ENCODE data around the gene MAP3K4.

Gene MAP3K4

GRCh38 chr6:161130967-161131766 lies 139.6 kb downstream of the MAP3K4 start:
- TF ChIP-seq EZH2phosphoT487 (IDR thresholded peaks at IDR 0.05; ENCODE audit: borderline replicate concordance) (no peak), CTCF (conservative IDR thresholded peaks at IDR 0.05; ENCODE audit: low read length) (no peak)

GRCh38 chr6:161132384-161132783 lies 140.8 kb downstream of the MAP3K4 start:
- no peak overlapping the region for H3K9ac ChIP-seq (ENCODE audit: low read depth, low read length, poor library complexity, severe bottlenecking)
- H3F3A ChIP-seq (ENCODE audit: low read depth), result no peaks in the 10 kb centered on the region
- TF ChIP-seq EZH2phosphoT487 (IDR thresholded peaks at IDR 0.05; ENCODE audit: borderline replicate concordance) (no peak), CTCF (conservative IDR thresholded peaks at IDR 0.05; ENCODE audit: low read length) (no peak)
- H2AFZ ChIP-seq (ENCODE audit: low read length), result no peak overlapping the region
- no peak overlapping the region for H3K4me3 ChIP-seq (ENCODE audit: low read length, poor library complexity, severe bottlenecking)
- H3K27me3 ChIP-seq (ENCODE audit: insufficient read depth, low read length, poor library complexity, severe bottlenecking), result no peaks in the 10 kb centered on the region
- no peaks in the 10 kb centered on the region for H3K9me3 ChIP-seq (ENCODE audit: insufficient read depth, low read depth, low read length)
- H3K36me3 ChIP-seq (ENCODE audit: insufficient read depth, low read length), result peaks cover 9% of the 10 kb centered on the region; the same call in 1 of the 2 replicates
- no peaks in the 10 kb centered on the region for H3K79me2 ChIP-seq (ENCODE audit: insufficient read depth, low read length)
- H3K9me2 ChIP-seq (replicated peaks; ENCODE audit: low read depth, low read length), result no peaks in the 10 kb centered on the region
- no peaks in the 10 kb centered on the region for H3K4me1 ChIP-seq (ENCODE audit: insufficient read depth, low read length, poor library complexity, severe bottlenecking)
- no peak overlapping the region for H3K4me2 ChIP-seq (ENCODE audit: low read depth, low read length, poor library complexity, severe bottlenecking)
- no peaks in the 10 kb centered on the region for H4K20me1 ChIP-seq (ENCODE audit: insufficient read depth, low read length, poor library complexity, severe bottlenecking)

More at GRCh38 chr6:161130967-161131766, 139.6 kb downstream of the MAP3K4 start:
- Histone ChIP-seq H3K9me2 (replicated peaks; ENCODE audit: low read depth, low read length) (no peaks in the 10 kb centered on the region), H4K20me1 (ENCODE audit: insufficient read depth, low read length, poor library complexity, severe bottlenecking) (no peaks in the 10 kb centered on the region), H3K4me2 (ENCODE audit: low read depth, low read length, poor library complexity, severe bottlenecking) (no peak overlapping the region), H3K79me2 (ENCODE audit: insufficient read depth, low read length) (no peaks in the 10 kb centered on the region), H2AFZ (ENCODE audit: low read length) (no peak overlapping the region), H3K4me3 (ENCODE audit: low read length, poor library complexity, severe bottlenecking) (no peak overlapping the region), H3K4me1 (ENCODE audit: insufficient read depth, low read length, poor library complexity, severe bottlenecking) (no peaks in the 10 kb centered on the region), H3K9ac (ENCODE audit: low read depth, low read length, poor library complexity, severe bottlenecking) (no peak overlapping the region), H3F3A (ENCODE audit: low read depth) (no peaks in the 10 kb centered on the region), H3K36me3 (ENCODE audit: insufficient read depth, low read length) (peaks cover 9% of the 10 kb centered on the region; the same call in 1 of the 2 replicates), H3K9me3 (ENCODE audit: insufficient read depth, low read depth, low read length) (no peaks in the 10 kb centered on the region), H3K27me3 (ENCODE audit: insufficient read depth, low read length, poor library complexity, severe bottlenecking) (no peaks in the 10 kb centered on the region)

GRCh38 chr6:161133963-161134362 lies 142.4 kb downstream of the MAP3K4 start:
- TF ChIP-seq CTCF (conservative IDR thresholded peaks at IDR 0.05; ENCODE audit: low read length) (no peak), EZH2phosphoT487 (IDR thresholded peaks at IDR 0.05; ENCODE audit: borderline replicate concordance) (no peak)

More at GRCh38 chr6:161133963-161134362, 142.4 kb downstream of the MAP3K4 start:
- H3K36me3 ChIP-seq (ENCODE audit: insufficient read depth, low read length), result peaks cover 9% of the 10 kb centered on the region; the same call in 1 of the 2 replicates
- no peaks in the 10 kb centered on the region for H3K27me3 ChIP-seq (ENCODE audit: insufficient read depth, low read length, poor library complexity, severe bottlenecking)
- H2AFZ ChIP-seq (ENCODE audit: low read length), result no peak overlapping the region
- no peak overlapping the region for H3K9ac ChIP-seq (ENCODE audit: low read depth, low read length, poor library complexity, severe bottlenecking)
- H3K4me3 ChIP-seq (ENCODE audit: low read length, poor library complexity, severe bottlenecking), result no peak overlapping the region
- H3K4me1 ChIP-seq (ENCODE audit: insufficient read depth, low read length, poor library complexity, severe bottlenecking), result no peaks in the 10 kb centered on the region
- H3F3A ChIP-seq (ENCODE audit: low read depth), result no peaks in the 10 kb centered on the region
- H3K9me2 ChIP-seq (replicated peaks; ENCODE audit: low read depth, low read length), result no peaks in the 10 kb centered on the region
- no peak overlapping the region for H3K4me2 ChIP-seq (ENCODE audit: low read depth, low read length, poor library complexity, severe bottlenecking)
- no peaks in the 10 kb centered on the region for H3K79me2 ChIP-seq (ENCODE audit: insufficient read depth, low read length)
- H4K20me1 ChIP-seq (ENCODE audit: insufficient read depth, low read length, poor library complexity, severe bottlenecking), result no peaks in the 10 kb centered on the region
- no peaks in the 10 kb centered on the region for H3K9me3 ChIP-seq (ENCODE audit: insufficient read depth, low read depth, low read length)
